GM06990 (cell line): ENCODE results near the gene PROX1.

ENCODE experiments used
- DNase-seq: peaks from one replicate; pipeline ENCODE4 v3.0.0-alpha.2; 2011; ENCODE audit not compliant: insufficient read length; ENCODE audit errors: extremely low read depth
- H3K27me3 ChIP-seq: replicated peaks from 2 replicates; pipeline ENCODE4 v1.6.0; 2011; ENCODE audit warnings: low read length; ENCODE audit not compliant: control insufficient read depth, insufficient read depth
- H3K36me3 ChIP-seq: 2 replicates; pipeline ENCODE4 v1.5.1; 2011; ENCODE audit warnings: low read length; ENCODE audit not compliant: control insufficient read depth, insufficient read depth
- H3K4me3 ChIP-seq: replicated peaks from 2 replicates; pipeline ENCODE4 v1.5.1; 2011; ENCODE audit warnings: low read depth, mild to moderate bottlenecking, control low read depth, low read length
- TF ChIP-seq, protein P1 (sequence below): IDR thresholded peaks from 2 replicates; pipeline ENCODE4 v1.5.1; 2011; ENCODE audit warnings: low read length, control low read depth, mild to moderate bottlenecking, inconsistent platforms; ENCODE audit not compliant: insufficient read depth, poor library complexity, severe bottlenecking

PROX1 gene

GRCh38 chr1:214028095-214028494, 40.3 kb downstream of the PROX1 start:
- Histone ChIP-seq H3K36me3 (no peaks in the 10 kb centered on the region), H3K4me3 (no peak overlapping the region), H3K27me3 (no peaks in the 10 kb centered on the region)
- DNase-seq, result no peak
- TF ChIP-seq, protein P1, sequence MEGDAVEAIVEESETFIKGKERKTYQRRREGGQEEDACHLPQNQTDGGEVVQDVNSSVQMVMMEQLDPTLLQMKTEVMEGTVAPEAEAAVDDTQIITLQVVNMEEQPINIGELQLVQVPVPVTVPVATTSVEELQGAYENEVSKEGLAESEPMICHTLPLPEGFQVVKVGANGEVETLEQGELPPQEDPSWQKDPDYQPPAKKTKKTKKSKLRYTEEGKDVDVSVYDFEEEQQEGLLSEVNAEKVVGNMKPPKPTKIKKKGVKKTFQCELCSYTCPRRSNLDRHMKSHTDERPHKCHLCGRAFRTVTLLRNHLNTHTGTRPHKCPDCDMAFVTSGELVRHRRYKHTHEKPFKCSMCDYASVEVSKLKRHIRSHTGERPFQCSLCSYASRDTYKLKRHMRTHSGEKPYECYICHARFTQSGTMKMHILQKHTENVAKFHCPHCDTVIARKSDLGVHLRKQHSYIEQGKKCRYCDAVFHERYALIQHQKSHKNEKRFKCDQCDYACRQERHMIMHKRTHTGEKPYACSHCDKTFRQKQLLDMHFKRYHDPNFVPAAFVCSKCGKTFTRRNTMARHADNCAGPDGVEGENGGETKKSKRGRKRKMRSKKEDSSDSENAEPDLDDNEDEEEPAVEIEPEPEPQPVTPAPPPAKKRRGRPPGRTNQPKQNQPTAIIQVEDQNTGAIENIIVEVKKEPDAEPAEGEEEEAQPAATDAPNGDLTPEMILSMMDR, result no peak

GRCh38 chr1:214028649-214029406, 41.1 kb downstream of the PROX1 start:
- no peaks in the 10 kb centered on the region for H3K27me3 ChIP-seq
- no peak for DNase-seq
- H3K36me3 ChIP-seq, result no peaks in the 10 kb centered on the region
- no peak overlapping the region for H3K4me3 ChIP-seq
- TF ChIP-seq, protein P1, result no peak

GRCh38 chr1:214029796-214030195, 42.0 kb downstream of the PROX1 start:
- H3K27me3 ChIP-seq, result no peaks in the 10 kb centered on the region
- DNase-seq, result no peak
- TF ChIP-seq, protein P1, result no peak
- no peak overlapping the region for H3K4me3 ChIP-seq
- H3K36me3 ChIP-seq, result no peaks in the 10 kb centered on the region

GRCh38 chr1:214031267-214031650, 43.5 kb downstream of the PROX1 start:
- H3K36me3 ChIP-seq, result no peaks in the 10 kb centered on the region
- no peaks in the 10 kb centered on the region for H3K27me3 ChIP-seq
- TF ChIP-seq, protein P1, result no peak
- no peak for DNase-seq
- H3K4me3 ChIP-seq, result no peak overlapping the region

DNA sequence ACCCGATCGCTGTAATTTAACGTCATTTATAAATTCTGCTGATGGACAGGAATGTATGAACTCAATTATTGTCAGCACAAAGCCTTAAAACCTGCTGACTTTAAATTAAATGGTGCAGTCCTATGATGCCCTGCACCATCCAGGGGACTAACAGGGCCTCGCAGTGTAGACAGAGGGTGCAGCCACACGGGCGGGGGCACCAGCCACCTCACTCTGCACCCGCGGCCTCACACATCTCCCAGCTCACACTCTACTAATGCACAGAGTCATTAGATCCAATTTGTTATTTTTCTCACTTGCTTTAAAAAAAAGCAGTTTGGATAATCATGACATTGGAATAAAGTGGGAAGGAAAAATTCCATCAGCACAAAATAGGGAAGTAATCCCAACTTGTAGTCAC, 49.7 kb downstream of the PROX1 start:
- no peaks in the 10 kb centered on the region for H3K36me3 ChIP-seq
- DNase-seq, result no peak
- TF ChIP-seq, protein P1, result no peak
- H3K4me3 ChIP-seq, result no peak overlapping the region
- H3K27me3 ChIP-seq, result no peaks in the 10 kb centered on the region

GRCh38 chr1:214039394-214040018, 51.7 kb downstream of the PROX1 start:
- no peak for DNase-seq
- no peaks in the 10 kb centered on the region for H3K36me3 ChIP-seq
- TF ChIP-seq, protein P1, result no peak
- H3K4me3 ChIP-seq, result no peak overlapping the region
- no peaks in the 10 kb centered on the region for H3K27me3 ChIP-seq
